IMR-90 (cell line): ENCODE measurements around the gene PLB1. TPM values are rescaled to one million over a fixed set of nuclear protein-coding genes. Genes with fewer than 3 reads are reported as not detected.

Experiments used
- ATAC-seq: fragments of 200-7000 bp; cut with Tn5 transposase; 2 replicates; pipeline ENCODE4 v1.9.1; 2020; ENCODE audit warnings: low read depth, mild to moderate bottlenecking, moderate library complexity
- BruUV-seq: library from RNA; stranded (reverse); fragments of 400-500 nt; replicated peaks from 2 replicates; lab custom pipeline; 2021; lab: Mats Ljungman, UMichigan
- CTCF ChIA-PET: fragments of 300-600 bp; formaldehyde crosslinking; extraction: SDS; loops from one replicate; lab custom pipeline; 2021; ENCODE audit warnings: antibody characterized with exemption; lab: Yijun Ruan, JAX
- POLR2A ChIA-PET: fragments of 300-600 bp; sonication (Branson Sonifier 250); formaldehyde crosslinking; loops from one replicate; lab custom pipeline; 2022; ENCODE audit warnings: antibody characterized with exemption; ENCODE audit not compliant: unreplicated experiment; lab: Charles Lee
- DNase-seq: peaks from one replicate; pipeline ENCODE4 v3.0.0; 2013
- H2AFZ ChIP-seq: replicated peaks from 2 replicates; pipeline ENCODE3; 2013; ENCODE audit warnings: low read length, mild to moderate bottlenecking; ENCODE audit not compliant: poor library complexity
- H2AK5ac ChIP-seq: 2 replicates; pipeline ENCODE4 v1.6.1; 2013; ENCODE audit warnings: low read depth, low read length, inconsistent platforms
- H2AK9ac ChIP-seq: replicated peaks from 2 replicates; pipeline ENCODE3; 2013; ENCODE audit warnings: mild to moderate bottlenecking, low read depth, low read length, moderate library complexity; ENCODE audit not compliant: poor library complexity
- H2BK120ac ChIP-seq: 2 replicates; pipeline ENCODE4 v1.6.1; 2013; ENCODE audit warnings: low read depth, low read length, inconsistent platforms
- H2BK15ac ChIP-seq: 3 replicates; pipeline ENCODE4 v1.6.1; 2013; ENCODE audit warnings: low read depth, low read length, inconsistent platforms
- H2BK20ac ChIP-seq: 2 replicates; pipeline ENCODE4 v1.6.1; 2013; ENCODE audit warnings: low read depth, mild to moderate bottlenecking, inconsistent platforms, low read length, moderate library complexity
- H2BK5ac ChIP-seq: 2 replicates; pipeline ENCODE4 v1.6.1; 2013; ENCODE audit warnings: mild to moderate bottlenecking, low read depth, low read length, inconsistent platforms; ENCODE audit not compliant: poor library complexity, severe bottlenecking
- H3K14ac ChIP-seq: replicated peaks from 2 replicates; pipeline ENCODE4 v1.6.1; 2013; ENCODE audit warnings: low read depth, low read length, inconsistent platforms
- H3K18ac ChIP-seq: 2 replicates; pipeline ENCODE4 v1.6.1; 2013; ENCODE audit warnings: low read depth, low read length, control low read depth
- H3K23ac ChIP-seq: 2 replicates; pipeline ENCODE4 v1.6.1; 2013; ENCODE audit warnings: low read depth, low read length, inconsistent platforms
- H3K27ac ChIP-seq: 2 replicates; pipeline ENCODE4 v1.5.1; 2013; ENCODE audit warnings: mild to moderate bottlenecking, control low read depth, low read length; ENCODE audit not compliant: insufficient read depth
- H3K27me3 ChIP-seq: 2 replicates; pipeline ENCODE4 v1.6.1; 2013; ENCODE audit warnings: low read length; ENCODE audit not compliant: control insufficient read depth, insufficient read depth
- H3K36me3 ChIP-seq: 2 replicates; pipeline ENCODE4 v1.6.1; 2013; ENCODE audit warnings: low read length, mixed read lengths; ENCODE audit not compliant: control insufficient read depth, insufficient read depth
- H3K4ac ChIP-seq: 2 replicates; pipeline ENCODE4 v1.6.1; 2013; ENCODE audit warnings: low read depth, low read length, inconsistent platforms
- H3K4me1 ChIP-seq: 2 replicates; pipeline ENCODE4 v1.6.1; 2013; ENCODE audit warnings: low read length, mixed read lengths; ENCODE audit not compliant: control insufficient read depth, insufficient read depth
- H3K4me2 ChIP-seq: 2 replicates; pipeline ENCODE4 v1.6.1; 2013; ENCODE audit warnings: low read depth, mild to moderate bottlenecking, control low read depth, low read length, moderate library complexity
- H3K4me3 ChIP-seq: 2 replicates; pipeline ENCODE4 v1.5.1; 2013; ENCODE audit warnings: low read depth, mild to moderate bottlenecking, control low read depth, low read length, moderate library complexity; ENCODE audit not compliant: insufficient read depth
- H3K56ac ChIP-seq: 2 replicates; pipeline ENCODE4 v1.6.1; 2013; ENCODE audit warnings: low read length, inconsistent platforms; ENCODE audit not compliant: insufficient read depth; ENCODE audit errors: extremely low read depth
- H3K79me1 ChIP-seq, 2 experiments: 2 replicates each; pipeline ENCODE4 v1.6.1; 2013; ENCODE audit warnings: low read length in 2 of 2, inconsistent platforms in 1 of 2, low read depth in 1 of 2
- H3K9ac ChIP-seq: 2 replicates; pipeline ENCODE4 v1.6.1; 2013; ENCODE audit warnings: low read depth, low read length, control low read depth
- H3K9me1 ChIP-seq: 2 replicates; pipeline ENCODE4 v1.6.1; 2013; ENCODE audit warnings: low read length, inconsistent platforms; ENCODE audit not compliant: insufficient read depth
- H3K9me3 ChIP-seq: 2 replicates; pipeline ENCODE4 v1.6.1; 2013; ENCODE audit warnings: low read length; ENCODE audit not compliant: control insufficient read depth, insufficient read depth
- H4K20me1 ChIP-seq: 2 replicates; pipeline ENCODE4 v1.6.1; 2013; ENCODE audit warnings: low read length, inconsistent platforms; ENCODE audit not compliant: insufficient read depth
- H4K5ac ChIP-seq: 2 replicates; pipeline ENCODE4 v1.6.1; 2013; ENCODE audit warnings: mild to moderate bottlenecking, low read depth, low read length, control low read depth
- H4K8ac ChIP-seq, 2 experiments: 2 replicates each; pipeline ENCODE4 v1.6.1; 2013; ENCODE audit warnings: low read depth in 2 of 2, low read length in 2 of 2, control low read depth in 1 of 2, inconsistent platforms in 1 of 2
- H4K91ac ChIP-seq: 2 replicates; pipeline ENCODE4 v1.6.1; 2013; ENCODE audit warnings: low read depth, low read length, inconsistent platforms; ENCODE audit not compliant: insufficient read depth
- CEBPB ChIP-seq: IDR thresholded peaks from 2 replicates; pipeline ENCODE4 v1.6.1; 2012; ENCODE audit warnings: low read depth, low read length, improper control_type of control experiment
- WGBS, 2 experiments: methylation state at CpG; one replicate each; pipeline versions ENCODE4 v1.1.5 to v1.1.7; 2013; ENCODE audit warnings: missing lambda C conversion rate in 2 of 2; ENCODE audit not compliant: insufficient read length in 1 of 2; ENCODE audit errors: extremely low coverage in 2 of 2; 5-methylcytosine and 5-hydroxymethylcytosine counted together
- dilution Hi-C: fragments of 300-500 bp; cut with HindIII; formaldehyde crosslinking; loops from one replicate; pipeline ENCODE4 v1.14.3; 2018; ENCODE audit warnings: low sequenced_read_pairs; ENCODE audit not compliant: unreplicated experiment
- in situ Hi-C: fragments of 300-500 bp; cut with MboI; formaldehyde crosslinking; loops from 3 replicates; pipeline ENCODE4 v1.14.3; 2019; ENCODE audit warnings: low sequenced_read_pairs, inconsistent platforms, mixed read lengths
- intact Hi-C: fragments of 100-400 bp; cut with micrococcal nuclease; formaldehyde crosslinking; loops from 2 replicates; pipeline ENCODE4 v1.10.0; 2022
- polyA plus RNA-seq, 3 experiments: library from polyadenylated mRNA; depleted of rRNA; stranded (reverse); fragments of >200 nt; gene quantifications; 2 replicates each; pipeline ENCODE4 v1.2.3, GENCODE V29; 2012; ENCODE audit warnings: low replicate concordance in 1 of 3
- total RNA-seq: library from RNA; depleted of rRNA; stranded (reverse); fragments of >200 nt; gene quantifications from 2 replicates; pipeline ENCODE4 v1.2.3, GENCODE V29; 2012

Gene PLB1
- total and polyA plus RNA-seq, 2 of the 4 experiments (the other 2 are of a cell fraction), result 0.74 to 0.90 TPM

- no peaks in the 10 kb centered on the region for H3K79me1 ChIP-seq
- H3K23ac ChIP-seq, result no peak overlapping the region
- no peak overlapping the region for H3K14ac ChIP-seq
- DNase-seq (no peak), ATAC-seq (no peak)
- no peaks in the 10 kb centered on the region for H3K9me3 ChIP-seq
- in situ Hi-C loops, result no loop called here
- no peaks in the 10 kb centered on the region for H3K36me3 ChIP-seq
- no peak overlapping the region for H2BK20ac ChIP-seq
- H4K5ac ChIP-seq, result no peak overlapping the region
- H2BK15ac ChIP-seq, result no peak overlapping the region
- H4K8ac ChIP-seq, result no peak overlapping the region
- intact Hi-C loops, result no loop called here
- H3K4me1 ChIP-seq, result peaks cover 4% of the 10 kb centered on the region; the same call in 1 of the 2 replicates
- 94% methylated on average over 3 of the region's 9 CpGs; no CpG with 5 or more reads in 1 of the 2 experiments for WGBS, 2 experiments
- ChIA-PET CTCF (no interaction called here), POLR2A (no interaction called here)
- TF ChIP-seq CEBPB, result no peak
- no peaks in the 10 kb centered on the region for H4K20me1 ChIP-seq
- no peak overlapping the region for H4K91ac ChIP-seq
- no peak overlapping the region for H2AFZ ChIP-seq
- no TSS peak for BruUV-seq
- no peak overlapping the region for H3K9ac ChIP-seq
- no peak overlapping the region for H3K27ac ChIP-seq
- dilution Hi-C loops, result no loop called here
- no peak overlapping the region for H3K4ac ChIP-seq
- H3K18ac ChIP-seq, result no peak overlapping the region
- no peak overlapping the region for H2BK120ac ChIP-seq
- peaks cover 3% of the 10 kb centered on the region; the same call in 1 of the 2 replicates for H3K9me1 ChIP-seq
- no peak overlapping the region for H3K56ac ChIP-seq
- H2AK5ac ChIP-seq, result no peak overlapping the region
- H3K27me3 ChIP-seq, result no peaks in the 10 kb centered on the region
- no peak overlapping the region for H2BK5ac ChIP-seq
- no peak overlapping the region for H3K4me2 ChIP-seq
- H3K4me3 ChIP-seq, result no peak overlapping the region
- H2AK9ac ChIP-seq, result no peak overlapping the region
Measured at GRCh38 chr2:28604284-28604843, 108.5 kb downstream of the PLB1 start.
